ENCODE results near the gene PARP11.

GRCh38 chr12:3805077-3805476, 68.1 kb downstream of the PARP11 start:
- no peak for TF ChIP-seq EZH2phosphoT487 (IDR thresholded peaks at IDR 0.05; ENCODE audit: borderline replicate concordance, low read length)
- no peak for TF ChIP-seq CTCF (IDR thresholded peaks at IDR 0.05; ENCODE audit: low read depth, low read length, poor library complexity, severe bottlenecking)
